MG63 (cell line): ENCODE results near the gene TMEM178B. TPM values are rescaled to one million over a fixed set of nuclear protein-coding genes. Genes with fewer than 3 reads are reported as not detected.

ENCODE experiments used
- DNase-seq: peaks from one replicate; pipeline ENCODE4 v3.0.0-alpha.2; 2020
- H3K27me3 ChIP-seq: fragments of 250-450 bp; sonication (Bioruptor Pico); 2 replicates; pipeline ENCODE4 v1.5.1; 2020; ENCODE audit warnings: mild to moderate bottlenecking, moderate library complexity
- H3K36me3 ChIP-seq: fragments of 250-450 bp; sonication (Bioruptor Pico); 2 replicates; pipeline ENCODE4 v1.5.1; 2020; ENCODE audit warnings: mild to moderate bottlenecking, moderate library complexity
- H3K4me3 ChIP-seq: fragments of 250-450 bp; sonication (Bioruptor Pico); 2 replicates; pipeline ENCODE4 v1.5.1; 2020; ENCODE audit warnings: mild to moderate bottlenecking, moderate library complexity
- H3K9me3 ChIP-seq: fragments of 250-450 bp; sonication (Bioruptor Pico); 2 replicates; pipeline ENCODE4 v1.5.1; 2020; ENCODE audit warnings: mild to moderate bottlenecking, moderate library complexity
- total RNA-seq: library from RNA; depleted of rRNA; stranded (reverse); fragments of >200 nt; shearing (Covaris generic); gene quantifications from 2 replicates; pipeline ENCODE4 v1.2.3, GENCODE V29; 2014; ENCODE audit warnings: low replicate concordance

The TMEM178B gene
- total RNA-seq, 1 experiment from 2014 or later: 0.10 TPM

- no peaks in the 10 kb centered on the region for H3K36me3 ChIP-seq
- DNase-seq: no peak
- no peaks in the 10 kb centered on the region for H3K27me3 ChIP-seq
- H3K4me3 ChIP-seq: no peak overlapping the region
- no peaks in the 10 kb centered on the region for H3K9me3 ChIP-seq
These were observed 139.4 kb downstream of the TMEM178B start for GRCh38 chr7:141213226-141213625.

GRCh38 chr7:141217938-141218337, 144.1 kb downstream of the TMEM178B start:
- H3K9me3 ChIP-seq: no peaks in the 10 kb centered on the region
- no peaks in the 10 kb centered on the region for H3K36me3 ChIP-seq
- H3K27me3 ChIP-seq: no peaks in the 10 kb centered on the region
- H3K4me3 ChIP-seq: no peak overlapping the region
- DNase-seq: no peak

DNA sequence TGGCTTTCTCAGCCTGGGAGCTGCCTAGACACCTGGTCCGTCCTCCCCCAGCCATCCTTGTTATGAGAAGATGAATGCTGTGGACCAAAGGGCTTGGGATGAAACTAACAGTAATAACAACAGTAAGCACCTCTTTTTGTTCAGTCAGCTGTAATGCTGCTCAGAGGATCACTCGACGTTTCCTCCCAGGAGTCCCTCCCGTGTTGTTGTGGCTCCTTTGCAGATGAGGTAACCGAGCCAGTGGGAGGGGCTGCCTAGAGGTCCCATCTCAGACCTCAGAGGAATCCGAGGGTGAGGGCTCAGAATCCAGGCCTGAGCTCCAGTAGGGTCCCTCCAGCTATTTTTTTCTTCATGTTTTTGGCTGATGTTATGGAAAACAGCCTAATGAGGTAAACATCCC, 145.1 kb downstream of the TMEM178B start:
- H3K36me3 ChIP-seq: no peaks in the 10 kb centered on the region

GRCh38 chr7:141220263-141220880, 146.5 kb downstream of the TMEM178B start:
- no peak overlapping the region for H3K4me3 ChIP-seq
- peak; percentile 11 for DNase-seq
- no peaks in the 10 kb centered on the region for H3K36me3 ChIP-seq
- no peaks in the 10 kb centered on the region for H3K27me3 ChIP-seq
- no peaks in the 10 kb centered on the region for H3K9me3 ChIP-seq

More for the DNA sequence above, 145.1 kb downstream of the TMEM178B start:
- Histone ChIP-seq H3K9me3 (no peaks in the 10 kb centered on the region), H3K27me3 (no peaks in the 10 kb centered on the region), H3K4me3 (no peak overlapping the region)
- no peak for DNase-seq

DNA sequence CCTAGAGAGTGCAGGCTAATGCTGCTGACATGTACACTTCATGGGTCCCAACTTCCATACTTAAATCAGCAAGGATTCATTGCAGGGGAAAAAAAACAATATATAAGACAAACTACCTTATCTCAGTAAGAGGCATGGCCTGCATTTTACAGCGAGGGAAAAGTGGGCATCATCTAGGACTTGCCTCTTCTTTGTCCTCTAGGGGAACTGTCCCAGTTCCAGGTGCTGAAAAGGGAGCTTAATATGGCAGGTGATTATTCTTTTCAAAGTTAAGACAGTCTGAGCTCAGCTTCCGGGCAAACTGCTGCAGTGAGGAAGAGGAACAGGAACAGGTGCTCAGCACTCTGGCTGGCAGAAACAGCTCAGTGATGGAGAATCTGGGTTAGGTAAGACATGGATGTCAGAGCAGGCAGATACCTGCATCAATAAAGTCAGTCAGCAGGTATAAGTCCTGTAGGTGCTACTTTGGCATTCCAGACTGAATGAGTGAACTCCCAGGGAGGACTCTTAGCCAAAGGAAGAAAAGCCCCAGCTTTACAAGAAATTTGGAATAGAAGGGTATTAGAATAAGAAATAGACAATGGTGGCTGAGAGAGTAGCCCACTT, 147.2 kb downstream of the TMEM178B start:
- Histone ChIP-seq H3K36me3 (no peaks in the 10 kb centered on the region), H3K9me3 (no peaks in the 10 kb centered on the region), H3K4me3 (no peak overlapping the region), H3K27me3 (no peaks in the 10 kb centered on the region)
- DNase-seq: no peak

DNA sequence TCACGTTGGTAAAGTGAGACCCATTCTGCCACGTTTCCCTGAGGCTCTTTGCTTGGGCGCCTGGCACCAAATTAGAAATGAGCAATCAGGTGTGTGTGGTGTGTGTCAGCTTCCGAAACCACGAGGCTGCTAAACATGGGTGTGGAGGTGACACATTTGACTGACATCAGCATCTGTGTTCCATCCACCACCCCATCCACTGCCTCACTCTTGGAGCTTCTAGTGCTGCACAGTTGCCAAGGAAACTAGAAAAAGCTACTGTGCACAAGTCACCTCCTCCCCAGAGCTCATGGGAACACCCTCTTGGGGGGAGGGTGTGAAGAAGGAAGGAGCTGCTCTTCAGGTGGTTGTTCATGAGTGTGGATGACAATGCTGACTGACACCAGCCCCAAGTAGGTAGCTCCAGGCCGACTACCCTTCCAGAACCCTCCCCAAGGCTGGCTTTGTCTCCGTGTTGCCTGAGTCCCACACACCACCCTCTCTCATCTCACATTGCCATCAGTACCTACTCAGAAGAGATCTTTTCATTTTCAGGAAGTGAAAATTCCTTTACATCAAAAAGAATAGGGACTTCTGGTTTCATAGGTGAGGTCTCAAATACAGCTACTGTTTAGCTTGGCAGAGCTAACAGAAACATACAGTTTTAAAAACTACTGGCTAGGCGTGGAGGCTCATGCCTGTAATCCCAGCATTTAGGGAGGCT, 152.2 kb downstream of the TMEM178B start:
- Histone ChIP-seq H3K9me3 (no peaks in the 10 kb centered on the region), H3K36me3 (no peaks in the 10 kb centered on the region), H3K4me3 (no peak overlapping the region), H3K27me3 (no peaks in the 10 kb centered on the region)
- no peak for DNase-seq

GRCh38 chr7:141227454-141227853, 153.6 kb downstream of the TMEM178B start:
- Histone ChIP-seq H3K4me3 (no peak overlapping the region), H3K27me3 (no peaks in the 10 kb centered on the region), H3K9me3 (no peaks in the 10 kb centered on the region), H3K36me3 (no peaks in the 10 kb centered on the region)
- no peak for DNase-seq

GRCh38 chr7:141228482-141228881, 154.6 kb downstream of the TMEM178B start:
- H3K9me3 ChIP-seq: no peaks in the 10 kb centered on the region
- no peak overlapping the region for H3K4me3 ChIP-seq
- DNase-seq: no peak
- H3K27me3 ChIP-seq: no peaks in the 10 kb centered on the region
- H3K36me3 ChIP-seq: no peaks in the 10 kb centered on the region

GRCh38 chr7:141231018-141231792, 157.3 kb downstream of the TMEM178B start:
- Histone ChIP-seq H3K4me3 (no peak overlapping the region), H3K36me3 (no peaks in the 10 kb centered on the region), H3K9me3 (no peaks in the 10 kb centered on the region), H3K27me3 (no peaks in the 10 kb centered on the region)
- peak; percentile 37 for DNase-seq

DNA sequence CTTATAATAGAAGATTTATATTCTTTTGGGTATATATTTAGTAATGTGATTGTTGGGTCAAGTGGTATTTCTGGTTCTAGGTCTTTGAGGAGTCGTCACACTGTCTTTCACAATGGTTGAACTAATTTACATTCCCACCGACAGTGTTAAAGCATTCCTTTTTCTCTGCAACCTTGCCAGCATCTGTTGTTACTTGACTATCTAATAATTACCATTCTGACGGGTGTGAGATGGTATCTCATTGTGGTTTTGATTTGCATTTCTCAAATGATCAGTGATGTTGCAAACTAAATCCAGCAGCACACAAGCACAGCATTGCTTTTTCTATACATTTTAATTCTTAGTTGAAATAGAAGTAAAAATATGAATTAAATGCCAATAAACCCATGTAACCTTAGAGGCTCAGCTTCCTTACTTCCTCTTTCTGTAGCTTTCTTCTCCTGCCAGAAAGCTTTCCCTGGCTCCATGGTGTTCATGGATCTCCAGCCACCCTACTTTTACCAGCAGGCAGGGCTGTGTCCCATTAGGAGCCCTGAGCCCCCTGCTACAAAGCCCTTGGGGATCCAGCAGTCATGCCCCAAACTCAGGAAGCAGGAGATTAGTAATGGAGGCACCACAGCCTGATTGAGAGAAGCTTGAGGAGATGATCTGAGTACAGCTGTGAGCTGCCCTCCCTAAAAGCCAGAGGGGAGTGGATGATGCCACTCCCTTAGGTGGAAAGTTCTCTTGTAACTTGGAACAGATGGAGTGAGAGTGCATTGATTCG, 158.6 kb downstream of the TMEM178B start:
- Histone ChIP-seq H3K27me3 (no peaks in the 10 kb centered on the region), H3K36me3 (no peaks in the 10 kb centered on the region)

DNA sequence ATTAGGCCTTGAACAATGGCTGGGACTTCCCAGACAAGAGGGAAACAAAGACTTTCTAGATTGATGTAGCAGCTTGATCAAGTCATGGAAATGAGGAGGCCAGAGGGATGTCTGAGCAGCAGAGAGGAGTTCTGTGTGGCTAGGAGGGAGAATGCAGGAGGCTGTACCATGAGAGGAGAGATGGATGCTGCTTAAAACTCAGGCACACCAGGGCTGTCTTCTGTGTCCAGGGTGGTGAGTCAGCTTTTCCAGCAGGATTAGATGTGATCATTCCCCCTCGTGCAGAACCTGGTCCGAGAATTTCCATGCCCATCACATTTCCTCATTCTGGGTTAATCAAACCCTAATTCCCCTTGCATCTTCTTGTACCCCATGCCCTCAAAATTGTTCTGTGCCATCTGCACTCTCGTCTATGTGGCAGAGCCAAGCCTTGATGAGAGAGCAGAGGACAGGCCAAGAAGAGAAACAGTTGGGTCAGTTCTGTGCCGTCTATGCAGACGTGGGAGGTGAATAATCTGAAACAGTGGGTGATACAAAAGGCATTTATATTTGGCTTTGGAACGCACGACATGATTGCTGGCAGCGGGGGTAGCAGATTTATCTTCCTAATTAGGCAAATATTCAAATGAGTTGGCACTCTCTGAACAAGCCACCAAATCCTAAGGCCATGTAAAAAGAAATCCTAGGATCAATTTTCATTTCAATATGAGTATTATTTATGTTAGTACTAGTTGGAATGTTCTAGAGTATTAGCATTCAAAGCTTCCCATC, 160.7 kb downstream of the TMEM178B start:
- H3K4me3 ChIP-seq: no peak overlapping the region
- no peaks in the 10 kb centered on the region for H3K27me3 ChIP-seq
- H3K9me3 ChIP-seq: no peaks in the 10 kb centered on the region
- no peaks in the 10 kb centered on the region for H3K36me3 ChIP-seq
- no peak for DNase-seq

More for the DNA sequence above, 158.6 kb downstream of the TMEM178B start:
- Histone ChIP-seq H3K4me3 (no peak overlapping the region), H3K9me3 (no peaks in the 10 kb centered on the region)
- DNase-seq: no peak

DNA sequence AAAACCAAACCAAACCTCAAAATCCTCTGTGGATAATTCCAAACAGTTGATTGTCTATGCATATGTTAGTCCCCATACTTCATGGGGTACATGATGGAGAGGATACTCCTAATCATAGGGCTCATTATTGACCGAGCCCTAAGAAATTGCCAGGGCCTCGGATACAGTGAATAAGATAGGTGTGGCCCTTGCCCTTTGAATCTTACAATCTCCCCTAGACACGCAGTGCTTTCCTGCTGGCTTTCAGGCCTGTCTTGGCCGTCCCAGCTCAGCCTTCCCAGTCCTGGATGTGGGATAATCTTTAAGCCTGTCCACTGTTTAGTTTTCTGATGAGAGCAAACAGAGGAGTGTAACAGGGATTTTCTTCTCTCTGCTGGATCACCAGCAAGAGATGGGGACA, 161.8 kb downstream of the TMEM178B start:
- DNase-seq: no peak
- no peaks in the 10 kb centered on the region for H3K36me3 ChIP-seq
- H3K27me3 ChIP-seq: no peaks in the 10 kb centered on the region
- no peak overlapping the region for H3K4me3 ChIP-seq
- no peaks in the 10 kb centered on the region for H3K9me3 ChIP-seq

DNA sequence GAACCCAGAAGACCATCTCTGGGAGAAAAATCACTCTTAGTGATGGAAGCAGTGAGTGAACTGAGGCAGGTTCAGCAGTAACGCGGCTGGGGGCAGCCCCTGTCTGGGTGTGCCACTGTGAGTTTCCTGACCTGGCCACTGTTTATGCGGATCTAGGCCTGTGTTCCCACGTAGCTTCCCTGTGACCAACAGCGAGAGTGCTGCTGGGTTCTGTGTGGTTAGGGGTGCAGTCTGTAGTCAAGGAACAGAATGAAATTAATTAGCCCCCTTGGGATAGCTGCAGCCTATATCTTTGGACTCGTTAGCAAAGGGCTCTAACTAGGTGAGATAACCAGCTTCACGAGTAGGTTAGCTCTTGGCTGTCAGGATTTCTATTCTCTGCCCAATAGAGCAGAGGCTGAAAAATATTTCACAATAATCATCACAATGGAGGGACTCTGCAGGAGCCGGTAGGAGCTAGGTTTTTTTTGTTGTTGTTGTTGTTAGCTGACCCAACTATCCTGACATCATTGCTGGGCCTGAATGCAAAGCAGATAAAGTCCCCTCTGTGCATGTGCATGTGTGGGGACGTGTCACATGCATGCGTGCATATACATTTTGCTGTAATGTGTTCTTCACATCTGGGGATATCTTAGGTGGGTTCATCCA, 164.9 kb downstream of the TMEM178B start:
- DNase-seq: no peak
- H3K4me3 ChIP-seq: no peak overlapping the region
- H3K27me3 ChIP-seq: no peaks in the 10 kb centered on the region
- no peaks in the 10 kb centered on the region for H3K9me3 ChIP-seq
- H3K36me3 ChIP-seq: no peaks in the 10 kb centered on the region

- H3K27me3 ChIP-seq: no peaks in the 10 kb centered on the region
These were observed 165.8 kb downstream of the TMEM178B start for GRCh38 chr7:141239661-141240060.

GRCh38 chr7:141242568-141242967, 168.7 kb downstream of the TMEM178B start:
- DNase-seq: no peak
- Histone ChIP-seq H3K36me3 (no peaks in the 10 kb centered on the region), H3K9me3 (no peaks in the 10 kb centered on the region), H3K27me3 (no peaks in the 10 kb centered on the region), H3K4me3 (no peak overlapping the region)

More at GRCh38 chr7:141239661-141240060, 165.8 kb downstream of the TMEM178B start:
- no peaks in the 10 kb centered on the region for H3K36me3 ChIP-seq
- no peak overlapping the region for H3K4me3 ChIP-seq
- no peak for DNase-seq
- no peaks in the 10 kb centered on the region for H3K9me3 ChIP-seq
